Stimulated activated CD8-positive, alpha-beta memory T cell treated with anti-CD3 and anti-CD28 coated beads, Interleukin-15, amount 100 ng/mL, for 48 hours (primary cell): ENCODE results near the gene FCER1G.
"Not testable (repeated sequence)": the region's sequence is repeated elsewhere in the genome, so short reads cannot be mapped to it uniquely, and the experiment has no call there.

Experiments
- DNase-seq, 2 donors: peaks; one replicate each; pipeline ENCODE4 v3.0.0-alpha.2; 2020; ENCODE audit warnings: low read depth in 2 of 2

The FCER1G gene

GRCh38 chr1:161206411-161207140, 8.5 kb upstream of the FCER1G start:
- DNase-seq: no peak

GRCh38 chr1:161207173-161207572, 7.9 kb upstream of the FCER1G start:
- no peak for DNase-seq

GRCh38 chr1:161209790-161210409, 5.2 kb upstream of the FCER1G start:
- DNase-seq: peak in 1 of 2 donors; percentile 50

DNA sequence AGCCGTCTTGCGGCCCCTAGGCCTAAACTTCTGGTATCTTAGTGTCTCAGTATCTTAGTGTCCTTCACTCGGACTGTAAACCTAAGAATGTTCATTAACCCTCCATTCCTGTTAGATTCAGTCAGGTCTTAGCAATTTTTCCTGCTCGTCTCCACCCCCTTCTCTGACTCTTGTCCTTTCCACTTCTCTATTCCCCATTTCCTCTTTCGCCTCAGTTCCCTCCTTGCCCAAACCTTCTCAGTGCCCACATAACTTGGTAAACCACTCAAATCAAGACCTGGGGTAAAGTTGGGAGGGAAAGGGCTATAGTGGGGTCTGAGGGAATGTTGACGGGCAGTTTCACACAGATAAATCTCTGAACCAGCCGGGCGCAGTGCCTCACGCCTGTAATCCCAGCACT, 726 bp upstream of the FCER1G start:
- no peak for DNase-seq

DNA sequence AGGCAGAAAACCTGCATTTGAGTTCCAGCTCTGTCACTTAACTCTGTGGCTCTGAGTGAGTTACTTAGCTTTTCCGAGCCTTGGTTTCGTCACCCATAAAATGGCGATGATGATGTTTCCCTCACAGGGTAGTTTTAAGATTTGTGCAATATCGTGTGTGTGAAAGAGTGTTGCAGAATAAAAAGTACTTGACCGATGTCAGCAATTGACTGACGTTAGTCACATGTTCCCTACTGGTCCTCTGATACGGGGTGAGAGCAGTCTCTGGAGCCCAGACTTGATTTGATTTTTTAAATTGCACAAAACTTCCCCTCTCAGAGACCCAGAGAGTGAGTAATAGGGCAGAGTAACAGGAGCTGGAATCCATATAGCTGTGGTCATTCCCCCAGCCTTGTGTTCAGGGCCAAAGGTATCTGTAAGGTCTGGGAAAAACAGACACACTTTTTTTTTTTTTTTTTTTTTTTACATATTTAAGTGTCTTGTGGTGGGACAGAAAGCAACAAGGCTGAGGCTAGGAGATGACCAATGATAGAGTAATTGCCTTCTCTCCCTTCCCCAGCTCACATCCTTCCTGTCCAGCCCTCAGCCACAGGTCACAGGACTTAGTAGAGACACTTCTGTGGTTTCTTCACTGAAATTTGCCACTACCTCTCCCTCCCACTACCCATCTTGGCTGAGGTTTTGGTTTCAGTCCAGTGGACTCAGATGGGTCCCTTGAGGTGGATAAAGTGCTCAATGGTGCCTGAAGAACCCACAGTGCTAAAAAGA, 2.0 kb downstream of the FCER1G start:
- no peak for DNase-seq

- DNase-seq: no peak
These were observed 2.7 kb downstream of the FCER1G start for GRCh38 chr1:161217831-161218230.

GRCh38 chr1:161218301-161219077, 3.4 kb downstream of the FCER1G start:
- DNase-seq: no peak

GRCh38 chr1:161219078-161219892, 4.2 kb downstream of the FCER1G start:
- DNase-seq: no peak

DNA sequence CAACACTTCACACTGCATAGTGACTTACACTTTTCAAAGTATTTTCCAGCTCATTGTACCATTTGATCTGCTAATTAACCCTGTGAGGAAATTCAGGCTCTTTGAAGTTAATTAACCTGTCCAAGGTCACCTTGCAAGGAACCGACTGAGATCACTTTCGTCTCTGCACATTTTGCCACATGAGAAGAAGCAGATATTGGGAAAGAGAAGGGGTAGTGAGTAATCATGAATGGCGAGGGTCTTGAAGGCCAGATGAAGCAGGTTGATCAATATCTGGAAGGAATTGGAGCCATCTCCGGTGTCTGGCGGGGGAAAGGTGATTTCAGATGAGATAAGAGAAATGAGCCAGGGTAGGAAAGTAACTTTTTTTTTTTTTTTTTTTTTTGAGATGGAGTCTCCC, 4.9 kb downstream of the FCER1G start:
- no peak for DNase-seq

- DNase-seq: no peak
These were observed 7.3 kb downstream of the FCER1G start for GRCh38 chr1:161222175-161223019.

- no peak for DNase-seq
These were observed 9.0 kb downstream of the FCER1G start for GRCh38 chr1:161223805-161224694.

- DNase-seq: not testable (repeated sequence)
These were observed 9.6 kb downstream of the FCER1G start for GRCh38 chr1:161224695-161225087.

DNA sequence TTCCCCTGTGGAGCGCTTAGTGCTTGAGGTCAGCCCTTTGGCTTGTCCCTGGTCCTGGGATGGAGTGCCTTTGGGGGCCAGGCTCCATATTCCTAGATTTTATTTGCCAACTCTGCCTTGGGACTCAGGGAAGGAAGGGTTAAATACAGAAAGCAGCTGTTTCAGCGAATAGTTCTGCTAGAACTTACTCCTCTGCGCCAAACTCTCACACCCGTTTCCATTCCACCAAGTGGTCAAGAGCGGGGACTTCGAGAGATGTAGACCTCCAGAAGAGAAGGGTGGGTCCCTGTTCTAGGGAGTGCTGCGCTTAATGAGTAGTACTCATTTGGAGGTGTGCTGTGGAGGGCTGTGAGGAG, 10.1 kb downstream of the FCER1G start:
- no peak for DNase-seq

DNA sequence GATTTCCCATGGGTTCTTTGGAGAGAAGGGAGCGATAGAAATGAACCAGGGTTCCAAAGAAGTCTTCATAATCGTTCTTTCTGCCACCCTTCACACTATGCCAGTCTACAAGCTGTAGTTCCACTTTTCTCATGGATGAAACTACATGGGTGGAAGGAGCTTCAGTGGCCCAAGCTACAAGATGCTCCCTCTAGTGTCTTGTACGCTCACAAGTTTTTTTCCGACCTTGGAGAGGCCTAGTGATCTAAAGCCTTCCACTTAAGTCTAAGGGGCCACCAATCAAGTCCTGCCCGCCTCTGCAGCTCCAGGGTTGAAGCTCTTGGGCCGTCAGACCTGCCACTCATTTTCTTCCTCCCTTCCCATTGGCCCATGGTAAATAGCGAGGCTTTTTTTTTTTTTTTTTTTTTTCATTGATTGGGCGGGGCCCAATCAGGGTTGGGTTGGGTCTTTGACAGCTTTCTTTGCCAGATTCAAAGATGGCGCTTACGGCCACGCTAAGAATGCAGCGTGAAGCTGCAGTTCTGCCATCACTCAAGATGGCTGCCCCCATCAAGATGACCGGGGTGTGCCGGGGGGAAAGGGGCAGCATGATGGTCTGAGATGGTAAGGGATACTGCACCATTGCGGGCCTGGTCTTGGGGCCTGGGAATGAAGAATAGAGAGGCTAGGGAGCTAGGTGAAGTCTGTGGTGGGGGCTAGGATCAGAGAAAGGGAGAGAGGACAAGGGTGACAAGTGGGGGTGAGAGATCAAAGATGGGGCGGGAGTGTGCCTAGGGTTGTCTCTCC, 10.6 kb downstream of the FCER1G start, which contains the start of gene TOMM40L:
TOMM40L (plus strand) TSS at position 527 of the 786 bp plus-strand sequence. CDS start 430 bp downstream, outside the sequence.
- peak; percentile 73 to 83 for DNase-seq

DNA sequence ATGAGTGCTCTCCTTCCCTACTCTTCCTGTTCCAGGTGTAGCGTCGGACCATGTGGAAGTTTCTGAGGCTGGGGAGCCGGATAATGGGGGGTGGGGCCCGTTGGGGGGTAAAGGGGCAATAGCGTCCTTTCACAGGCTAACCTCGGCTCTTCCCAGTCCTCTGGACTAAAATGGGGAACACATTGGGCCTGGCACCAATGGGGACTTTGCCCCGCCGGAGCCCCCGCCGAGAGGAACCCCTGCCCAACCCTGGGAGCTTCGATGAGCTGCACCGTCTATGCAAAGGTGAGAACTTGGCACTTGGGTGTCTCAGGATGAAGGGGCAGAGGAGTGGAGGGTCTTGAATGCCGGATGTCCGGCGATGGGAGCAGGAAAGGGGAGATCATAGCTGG, 11.2 kb downstream of the FCER1G start:
- DNase-seq: no peak

DNA sequence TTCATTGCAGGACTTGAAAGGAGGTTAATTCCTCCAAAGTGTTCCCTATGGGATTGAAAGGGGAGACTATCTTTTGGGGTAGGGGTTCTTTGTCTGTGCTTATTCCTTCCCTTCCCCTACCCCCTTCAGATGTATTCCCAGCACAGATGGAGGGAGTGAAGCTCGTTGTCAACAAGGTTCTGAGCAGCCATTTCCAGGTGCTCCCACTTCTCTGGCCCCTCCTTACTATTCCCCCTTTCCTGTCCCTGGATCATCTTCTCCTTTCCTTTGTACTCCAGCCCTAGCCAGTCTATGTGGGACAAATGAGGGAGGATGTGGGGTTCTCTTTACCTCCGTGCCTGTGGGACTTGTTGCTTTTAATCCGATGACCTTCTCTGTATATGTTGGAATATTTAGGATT, 11.7 kb downstream of the FCER1G start:
- no peak for DNase-seq

DNA sequence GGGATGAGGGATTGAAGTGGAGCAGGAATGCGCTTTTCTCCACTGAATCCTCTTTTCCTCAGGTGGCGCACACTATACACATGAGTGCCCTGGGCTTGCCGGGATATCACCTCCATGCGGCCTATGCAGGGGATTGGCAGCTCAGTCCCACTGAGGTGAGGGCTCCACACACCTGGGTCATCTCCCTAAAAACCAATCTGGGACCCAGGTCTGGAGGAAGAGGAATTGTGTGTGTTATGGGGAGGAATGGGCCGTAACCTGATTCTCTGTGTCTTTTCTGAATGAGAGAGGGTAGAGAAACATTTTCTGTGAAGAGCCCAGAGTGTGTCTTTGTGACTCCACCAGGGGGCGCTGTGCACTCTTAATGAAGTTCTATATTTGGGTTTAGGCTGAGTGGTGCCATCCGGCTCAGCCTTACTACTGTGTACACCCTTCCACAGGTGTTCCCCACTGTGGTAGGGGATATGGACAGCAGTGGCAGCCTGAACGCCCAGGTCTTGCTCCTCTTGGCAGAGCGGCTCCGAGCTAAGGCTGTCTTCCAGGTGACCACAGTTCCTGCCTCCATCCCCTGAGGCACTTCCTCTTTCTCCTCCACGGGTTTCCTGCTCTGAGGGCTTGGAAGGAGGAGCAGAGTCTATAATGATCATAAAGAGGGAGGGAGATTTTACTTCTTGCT, 12.2 kb downstream of the FCER1G start:
- DNase-seq: peak; percentile 64 to 67

DNA sequence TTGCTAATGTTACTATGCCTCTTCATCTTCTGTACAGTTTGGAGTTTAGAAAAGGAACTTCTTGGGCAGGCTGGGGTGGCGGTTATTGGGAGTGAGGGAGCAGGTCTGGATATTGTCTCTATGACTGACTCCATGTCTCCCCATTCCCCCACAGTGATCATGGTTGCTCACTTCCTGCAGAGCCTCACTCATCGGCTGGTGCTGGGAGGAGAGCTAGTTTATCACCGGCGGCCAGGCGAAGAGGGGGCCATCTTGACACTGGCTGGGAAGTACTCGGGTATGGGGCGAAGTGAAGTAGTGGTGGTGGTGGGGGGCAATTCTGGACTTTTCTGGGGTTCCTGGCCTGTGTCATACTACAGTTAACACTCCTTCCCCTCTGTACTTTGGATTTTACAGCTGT, 12.9 kb downstream of the FCER1G start:
- DNase-seq: no peak
